HG03066 (cell line): Measurements from ENCODE around the gene ROM1.
A peak's percentile ranks its signal among the peaks of the same experiment; 100 is the strongest.
"Not testable (repeated sequence)": the region's sequence is repeated elsewhere in the genome, so short reads cannot be mapped to it uniquely, and the experiment has no call there.

Experiments used
- ATAC-seq: cut with Tn5 transposase; IDR thresholded peaks from one replicate; pipeline ENCODE4 v1.9.1; 2021; ENCODE audit warnings: low read depth; ENCODE audit not compliant: unreplicated experiment

Gene ROM1

GRCh38 chr11:62605902-62606301, 7.2 kb upstream of the ROM1 start:
- no peak for ATAC-seq

DNA sequence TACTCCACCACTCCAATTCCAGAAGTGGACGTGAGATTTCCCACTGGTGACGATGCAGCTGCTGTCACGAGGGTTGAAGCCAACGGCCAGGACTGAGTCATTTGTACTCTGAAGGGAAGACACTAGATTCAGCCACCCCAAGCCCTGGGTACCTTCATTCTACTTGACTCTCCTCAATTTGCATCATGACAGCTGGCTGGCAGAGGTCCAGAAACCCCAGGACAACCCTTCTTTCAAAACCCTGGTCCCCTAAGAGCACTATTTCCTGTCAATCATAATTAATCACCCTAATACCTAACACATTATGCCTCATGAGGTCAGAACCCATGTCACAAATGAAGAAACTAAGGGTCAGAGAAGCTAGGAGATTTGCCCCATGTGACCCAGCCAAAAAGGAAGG, 5.3 kb upstream of the ROM1 start:
- no peak for ATAC-seq

GRCh38 chr11:62608776-62609175, 4.3 kb upstream of the ROM1 start:
- ATAC-seq, result no peak

- ATAC-seq, result no peak
Observed at GRCh38 chr11:62610403-62610802, 2.7 kb upstream of the ROM1 start.

DNA sequence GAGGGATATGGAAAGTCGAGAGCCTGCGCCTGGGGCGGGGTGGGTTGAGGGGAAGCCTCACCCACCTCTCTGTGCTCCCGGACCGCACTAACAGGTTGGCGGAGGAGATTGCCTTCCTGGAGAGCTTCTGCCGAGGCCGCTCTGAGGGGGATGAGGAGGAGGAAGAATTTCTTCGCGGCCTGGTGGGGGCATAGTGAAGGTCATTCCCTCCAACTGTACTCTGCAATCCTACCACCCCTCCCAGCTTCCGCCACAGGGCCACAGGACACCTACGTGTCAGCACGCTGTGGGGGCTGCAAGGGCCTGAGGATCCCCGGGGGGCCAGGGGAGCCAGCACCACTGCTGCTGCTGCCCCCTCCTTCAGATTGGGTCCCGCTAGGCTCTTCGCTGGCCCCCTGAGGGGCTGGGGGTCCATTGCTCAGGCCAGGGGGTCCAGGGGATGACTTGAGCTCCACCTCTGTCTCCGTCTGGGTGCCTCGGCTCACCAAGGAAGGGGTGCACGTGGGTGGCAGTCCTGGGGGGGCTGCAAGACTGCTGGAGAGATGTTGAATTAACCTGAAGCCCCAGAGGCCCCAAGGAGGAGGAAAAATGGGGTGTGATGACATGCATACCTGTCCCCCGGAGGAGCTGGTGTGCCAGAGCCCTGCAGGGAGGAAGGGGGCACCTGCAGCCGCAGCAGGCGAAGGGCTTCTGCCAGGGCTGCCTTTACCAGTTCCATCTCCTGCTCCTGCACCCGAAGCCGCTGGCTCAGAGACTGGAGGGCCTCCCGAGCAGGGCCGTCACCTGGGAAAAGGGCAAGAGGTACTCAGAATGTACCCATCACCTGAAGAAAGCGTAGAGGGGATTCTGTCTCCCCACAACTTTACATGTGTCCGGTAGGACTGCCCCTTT, 2.0 kb upstream of the ROM1 start:
- no peak for ATAC-seq

DNA sequence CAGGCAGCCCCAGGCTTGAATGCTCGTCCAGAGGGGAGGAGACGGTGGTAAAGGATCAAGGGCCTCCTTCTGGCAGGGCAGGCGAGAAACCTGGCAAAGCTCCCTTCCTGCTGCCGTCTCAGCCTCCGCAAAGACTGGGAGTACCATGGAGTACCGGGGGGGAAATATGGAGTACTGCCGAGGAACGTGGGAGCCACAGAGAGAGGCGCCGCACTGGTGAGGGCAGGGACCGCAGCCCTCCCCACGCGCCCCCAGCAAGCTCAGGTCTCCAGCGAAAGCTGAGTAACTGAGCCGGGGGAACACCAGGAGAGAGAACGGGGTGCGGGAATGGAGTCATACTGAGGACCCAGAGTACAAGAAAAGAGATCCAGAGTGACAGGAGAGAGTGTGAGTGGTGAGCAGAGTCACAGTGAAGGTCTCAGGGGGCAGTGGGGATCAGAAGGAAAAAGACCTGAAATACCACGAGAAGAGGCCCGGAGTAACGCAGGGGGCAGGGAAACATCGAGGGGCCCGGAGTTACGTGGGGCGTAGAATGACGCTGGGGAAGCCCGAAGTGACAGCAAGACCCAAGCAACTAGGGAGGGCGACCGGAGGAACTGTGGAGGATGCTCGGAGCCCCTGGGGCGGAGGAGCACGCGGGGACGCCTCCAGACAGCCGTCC, 1.2 kb upstream of the ROM1 start:
- ATAC-seq, result peak; percentile 11

- ATAC-seq, result no peak
Observed at GRCh38 chr11:62613291-62613778, 278 bp downstream of the ROM1 start.

GRCh38 chr11:62614275-62614674, 1.2 kb downstream of the ROM1 start:
- no peak for ATAC-seq

GRCh38 chr11:62615521-62615920, 2.5 kb downstream of the ROM1 start:
- no peak for ATAC-seq

GRCh38 chr11:62616957-62617356, 3.9 kb downstream of the ROM1 start:
- not testable (repeated sequence) for ATAC-seq

GRCh38 chr11:62621027-62621566, 8.0 kb downstream of the ROM1 start:
- ATAC-seq, result no peak

DNA sequence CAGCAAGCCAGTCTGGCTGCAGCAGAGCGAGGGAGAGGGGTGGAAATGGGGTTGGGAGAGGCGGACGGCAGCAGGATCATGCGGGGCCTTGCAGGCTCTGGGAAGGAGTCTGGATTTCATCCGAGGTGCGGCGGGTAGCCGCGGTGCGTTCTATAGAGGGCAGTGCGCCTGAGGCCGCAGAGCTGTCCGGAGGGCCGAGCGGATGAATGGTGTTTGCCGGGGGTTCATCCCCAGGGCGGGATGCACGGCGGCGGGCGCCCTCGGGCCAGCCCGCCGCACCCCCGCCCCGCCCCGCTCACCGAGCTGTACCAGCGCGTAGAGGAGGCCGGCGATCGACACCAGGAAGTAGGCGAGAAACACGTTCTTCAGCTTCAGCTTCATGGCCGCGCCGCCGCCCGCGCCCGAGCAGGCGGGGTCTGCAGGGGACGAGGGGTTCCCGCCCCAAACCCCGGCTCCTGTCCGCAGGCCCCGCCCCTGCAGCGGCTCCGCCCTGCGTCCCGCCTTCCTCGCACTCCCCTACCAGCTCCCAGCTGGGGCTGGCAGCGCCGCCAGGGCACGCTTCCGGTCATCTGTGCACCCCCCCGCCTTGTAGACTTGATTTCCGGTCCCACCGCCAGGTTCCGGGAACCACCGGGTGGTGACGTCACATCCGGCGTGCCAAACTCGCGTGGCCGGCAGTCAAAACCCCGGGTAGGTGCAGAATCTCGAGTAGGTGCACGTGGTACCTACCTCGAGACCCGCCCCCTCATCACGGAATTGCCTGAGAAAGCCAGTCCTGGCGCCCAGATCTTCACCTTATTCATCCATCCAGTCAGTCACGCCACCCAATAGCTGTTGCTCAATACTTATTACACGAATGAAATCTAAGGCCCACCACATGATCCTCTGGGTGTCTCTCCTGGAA, 8.8 kb downstream of the ROM1 start, which contains the start of gene B3GAT3:
TSS of gene B3GAT3 (minus strand) at position 420 of the 904 bp plus-strand sequence. CDS start at position 381, 39 bp downstream.
- peak; percentile 95 for ATAC-seq

DNA sequence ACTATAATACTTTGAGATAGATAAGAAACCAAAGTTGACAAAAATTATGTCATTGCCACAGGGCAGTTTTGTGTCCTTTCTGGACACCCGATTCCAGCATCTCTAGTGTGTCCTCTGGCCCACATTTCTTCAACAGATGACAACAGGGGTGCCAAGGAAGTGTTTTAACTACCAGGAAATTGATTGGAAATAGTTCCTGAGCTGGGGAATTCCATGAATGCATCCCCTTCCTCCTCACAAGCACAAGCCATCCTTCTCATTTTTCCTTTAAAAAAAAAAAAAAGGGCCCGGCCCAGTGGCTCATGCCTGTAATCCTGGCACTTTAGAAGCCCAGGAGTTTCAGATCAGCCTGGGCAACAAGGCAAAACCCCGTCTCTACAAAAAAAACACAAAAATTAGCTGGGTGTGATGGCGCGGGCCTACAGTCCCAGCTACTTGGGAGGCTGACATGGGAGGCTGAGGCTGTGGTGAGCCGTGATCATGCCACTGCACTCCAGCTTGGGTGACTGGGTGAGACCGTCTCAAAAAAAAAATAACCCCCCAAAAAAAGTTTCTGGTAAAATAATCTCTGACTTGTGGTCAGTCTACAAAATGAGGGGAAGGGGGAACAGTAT, 9.5 kb downstream of the ROM1 start:
- no peak for ATAC-seq

DNA sequence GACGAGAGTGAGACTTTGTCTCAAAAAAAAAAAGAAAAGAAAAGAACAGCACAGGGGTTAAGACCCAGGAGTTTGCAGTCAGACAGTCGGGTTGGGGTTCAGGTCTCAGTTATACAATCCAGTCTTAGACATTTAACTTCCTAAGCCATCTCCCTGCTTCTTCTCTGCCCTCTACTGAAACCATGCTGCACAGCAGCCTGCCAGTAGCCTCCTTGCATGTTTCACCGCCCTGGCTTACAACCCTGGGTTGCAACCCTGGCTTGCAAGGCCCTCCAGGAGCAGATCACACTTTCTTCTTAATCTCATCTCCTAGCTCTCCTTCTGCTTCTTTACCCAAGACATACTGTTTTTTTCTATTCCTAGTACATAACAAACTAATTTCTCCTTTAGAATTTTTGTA, 14.7 kb downstream of the ROM1 start:
- ATAC-seq, result no peak

DNA sequence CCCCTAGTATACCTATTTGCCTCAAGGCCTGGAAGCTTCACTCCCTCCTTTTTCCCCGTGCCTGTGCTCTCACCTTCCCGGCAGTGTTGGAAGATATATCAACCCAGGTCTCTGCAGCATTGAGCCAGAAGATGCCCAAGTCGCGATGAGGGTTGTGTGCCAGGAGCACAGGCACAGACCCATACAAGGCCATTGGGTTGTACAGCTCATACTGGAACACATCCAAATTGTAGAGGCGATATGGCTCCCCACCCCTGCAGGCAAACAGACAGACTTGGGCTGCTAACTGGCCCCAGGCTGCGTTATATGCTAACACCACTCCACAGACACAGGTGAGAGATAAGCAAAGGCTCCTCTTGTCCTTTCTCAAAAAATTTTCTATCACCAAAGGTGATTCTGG, 19.4 kb downstream of the ROM1 start:
- ATAC-seq, result no peak

GRCh38 chr11:62644220-62644619, 31.2 kb downstream of the ROM1 start:
- ATAC-seq, result no peak

GRCh38 chr11:62645671-62645945, 32.6 kb downstream of the ROM1 start:
- no peak for ATAC-seq

DNA sequence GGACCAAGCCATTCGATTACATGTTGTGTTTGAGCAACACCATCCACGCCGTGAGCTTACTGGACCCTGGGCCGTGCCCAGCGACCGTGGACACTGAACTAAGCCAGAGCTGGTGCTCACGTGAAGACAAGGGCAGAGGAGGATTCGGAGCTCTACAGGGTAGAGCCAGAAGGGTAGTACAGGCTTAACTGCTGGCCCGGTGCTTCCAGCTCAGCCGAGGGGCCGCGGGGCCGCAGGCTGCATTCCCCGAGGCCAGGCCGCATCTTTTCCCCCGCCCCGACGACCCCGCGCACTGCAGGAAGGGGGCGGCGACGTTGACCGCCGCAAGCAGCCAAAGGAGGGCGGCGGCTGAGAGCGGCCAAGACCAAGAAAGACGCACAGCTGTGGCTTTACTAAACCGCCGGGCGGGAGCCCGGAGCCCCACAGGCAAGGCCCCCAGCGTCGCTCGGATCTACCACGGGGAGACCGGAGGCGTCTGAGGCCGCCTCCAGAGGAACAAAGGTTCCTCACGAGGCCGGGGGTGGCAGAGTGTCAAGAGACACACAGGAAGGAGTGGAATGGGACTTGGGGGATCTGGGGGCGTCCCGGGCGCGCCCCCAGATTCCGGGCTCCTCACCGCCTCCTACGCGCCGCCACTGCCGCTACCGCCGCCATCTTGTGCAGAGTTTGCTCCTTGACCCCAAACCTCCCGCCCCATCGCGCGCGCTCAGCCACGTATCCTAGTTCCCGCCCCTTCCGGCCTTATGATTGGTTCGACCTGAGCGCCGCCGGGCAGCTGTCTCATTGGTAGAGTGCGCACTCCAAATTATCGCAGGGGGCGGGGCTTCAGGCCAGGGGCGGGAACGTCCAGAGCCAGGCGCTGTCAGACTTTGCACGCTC, 33.1 kb downstream of the ROM1 start, which contains the start of gene GANAB:
TSS of gene GANAB (minus strand) at position 668 of the 879 bp plus-strand sequence. CDS start at position 654, 14 bp downstream.
- peak; percentile 99 for ATAC-seq
